Measurements from ENCODE around the gene NPAS3. TPM values are rescaled to one million over a fixed set of nuclear protein-coding genes. Genes with fewer than 3 reads are reported as not detected.
A peak's percentile ranks its signal among the peaks of the same experiment; 100 is the strongest.

NPAS3 gene
- total RNA-seq, 1 donor from 2014 or later = not detected

- H3K4me3 Mint-ChIP-seq = no peak overlapping the region
- Histone ChIP-seq H3F3A (ENCODE audit: low read depth) (peaks cover 12% of the 10 kb centered on the region), H3K9ac (no peak overlapping the region), H3K27ac (no peak overlapping the region), H3K9me3 (ENCODE audit: low read depth) (no peaks in the 10 kb centered on the region), H3K36me3 (no peaks in the 10 kb centered on the region), H3K4me1 (peaks cover 22% of the 10 kb centered on the region), H3K4me3 (no peak overlapping the region), H3K79me2 (ENCODE audit: low read depth) (no peaks in the 10 kb centered on the region), H2AFZ (replicated peaks) (no peak overlapping the region), H3K4me2 (no peak overlapping the region), H3K27me3 (no peaks in the 10 kb centered on the region), H4K20me1 (ENCODE audit: low read depth) (no peaks in the 10 kb centered on the region)
- H3K27me3 Mint-ChIP-seq (ENCODE audit: insufficient read depth, low read depth) = peaks cover 2% of the 10 kb centered on the region
- H3K9me3 Mint-ChIP-seq = no peaks in the 10 kb centered on the region
- DNase-seq (ENCODE audit: low spot score) = no peak
- no peaks in the 10 kb centered on the region for H3K36me3 Mint-ChIP-seq
- H3K4me1 Mint-ChIP-seq = peaks cover 25% of the 10 kb centered on the region
- no peak overlapping the region for H3K27ac Mint-ChIP-seq
- no peak for TF ChIP-seq EZH2phosphoT487 (IDR thresholded peaks at IDR 0.05)
- no peak for TF ChIP-seq EZH2 (IDR thresholded peaks at IDR 0.05)
- TF ChIP-seq CTCF (IDR thresholded peaks at IDR 0.05) = no peak
Measured at GRCh38 chr14:33847066-33847465, 908.4 kb downstream of the NPAS3 start.

GRCh38 chr14:33848009-33848408 lies 909.3 kb downstream of the NPAS3 start:
- H4K20me1 ChIP-seq (ENCODE audit: low read depth) = no peaks in the 10 kb centered on the region
- no peak overlapping the region for H3K27ac ChIP-seq
- no peak overlapping the region for H2AFZ ChIP-seq (replicated peaks)
- no peak overlapping the region for H3K27ac Mint-ChIP-seq
- no peaks in the 10 kb centered on the region for H3K36me3 Mint-ChIP-seq
- H3K4me3 Mint-ChIP-seq = no peak overlapping the region
- H3K4me1 ChIP-seq = peaks cover 29% of the 10 kb centered on the region
- peaks cover 12% of the 10 kb centered on the region for H3F3A ChIP-seq (ENCODE audit: low read depth)
- peak overlapping the region; percentile 36 for H3K4me2 ChIP-seq
- no peaks in the 10 kb centered on the region for H3K9me3 ChIP-seq (ENCODE audit: low read depth)
- peaks cover 28% of the 10 kb centered on the region for H3K4me1 Mint-ChIP-seq
- H3K9ac ChIP-seq = no peak overlapping the region
- H3K79me2 ChIP-seq (ENCODE audit: low read depth) = no peaks in the 10 kb centered on the region
- no peak for DNase-seq (ENCODE audit: low spot score)
- H3K36me3 ChIP-seq = no peaks in the 10 kb centered on the region
- peaks cover 5% of the 10 kb centered on the region for H3K27me3 Mint-ChIP-seq (ENCODE audit: insufficient read depth, low read depth)
- H3K9me3 Mint-ChIP-seq = no peaks in the 10 kb centered on the region
- no peaks in the 10 kb centered on the region for H3K27me3 ChIP-seq
- H3K4me3 ChIP-seq = no peak overlapping the region
- TF ChIP-seq EZH2 (IDR thresholded peaks at IDR 0.05) (no peak), EZH2phosphoT487 (IDR thresholded peaks at IDR 0.05) (no peak), CTCF (IDR thresholded peaks at IDR 0.05) (no peak)

- Mint-ChIP-seq H3K36me3 (no peaks in the 10 kb centered on the region), H3K4me3 (no peak overlapping the region), H3K27me3 (ENCODE audit: insufficient read depth, low read depth) (peaks cover 5% of the 10 kb centered on the region), H3K4me1 (peaks cover 28% of the 10 kb centered on the region), H3K27ac (no peak overlapping the region), H3K9me3 (no peaks in the 10 kb centered on the region)
- Histone ChIP-seq H3K36me3 (no peaks in the 10 kb centered on the region), H3K27ac (no peak overlapping the region), H3K9me3 (ENCODE audit: low read depth) (no peaks in the 10 kb centered on the region), H3K4me1 (peaks cover 29% of the 10 kb centered on the region), H3K4me2 (peak overlapping the region; percentile 36), H3K27me3 (no peaks in the 10 kb centered on the region), H2AFZ (replicated peaks) (peak overlapping the region; percentile 11), H3K9ac (no peak overlapping the region), H3K79me2 (ENCODE audit: low read depth) (no peaks in the 10 kb centered on the region), H4K20me1 (ENCODE audit: low read depth) (no peaks in the 10 kb centered on the region), H3F3A (ENCODE audit: low read depth) (peaks cover 12% of the 10 kb centered on the region), H3K4me3 (no peak overlapping the region)
- TF ChIP-seq EZH2 (IDR thresholded peaks at IDR 0.05) = no peak
- TF ChIP-seq CTCF (IDR thresholded peaks at IDR 0.05) = peak; percentile 96
- DNase-seq (ENCODE audit: low spot score) = peak; percentile 94
Measured at GRCh38 chr14:33848706-33849454, 910.2 kb downstream of the NPAS3 start.
